ENCODE results near the gene SPTBN2.

Gene SPTBN2

GRCh38 chr11:66720899-66721470 is 8.0 kb downstream of the SPTBN2 start:
- no peaks in the 10 kb centered on the region for H3K9me3 Mint-ChIP-seq
- no peak overlapping the region for H3K4me3 Mint-ChIP-seq
- H3K36me3 Mint-ChIP-seq (ENCODE audit: insufficient read depth) = no peaks in the 10 kb centered on the region
- H3K4me1 Mint-ChIP-seq = no peaks in the 10 kb centered on the region
- ATAC-seq (replicated peaks; ENCODE audit: extremely low read depth, poor library complexity, severe bottlenecking) (no peak), DNase-seq (ENCODE audit: low spot score in 2 of 2) (no peak)
- H3K27ac Mint-ChIP-seq (ENCODE audit: low read depth) = no peak overlapping the region
- H3K27me3 Mint-ChIP-seq = peaks cover 66% of the 10 kb centered on the region

DNA sequence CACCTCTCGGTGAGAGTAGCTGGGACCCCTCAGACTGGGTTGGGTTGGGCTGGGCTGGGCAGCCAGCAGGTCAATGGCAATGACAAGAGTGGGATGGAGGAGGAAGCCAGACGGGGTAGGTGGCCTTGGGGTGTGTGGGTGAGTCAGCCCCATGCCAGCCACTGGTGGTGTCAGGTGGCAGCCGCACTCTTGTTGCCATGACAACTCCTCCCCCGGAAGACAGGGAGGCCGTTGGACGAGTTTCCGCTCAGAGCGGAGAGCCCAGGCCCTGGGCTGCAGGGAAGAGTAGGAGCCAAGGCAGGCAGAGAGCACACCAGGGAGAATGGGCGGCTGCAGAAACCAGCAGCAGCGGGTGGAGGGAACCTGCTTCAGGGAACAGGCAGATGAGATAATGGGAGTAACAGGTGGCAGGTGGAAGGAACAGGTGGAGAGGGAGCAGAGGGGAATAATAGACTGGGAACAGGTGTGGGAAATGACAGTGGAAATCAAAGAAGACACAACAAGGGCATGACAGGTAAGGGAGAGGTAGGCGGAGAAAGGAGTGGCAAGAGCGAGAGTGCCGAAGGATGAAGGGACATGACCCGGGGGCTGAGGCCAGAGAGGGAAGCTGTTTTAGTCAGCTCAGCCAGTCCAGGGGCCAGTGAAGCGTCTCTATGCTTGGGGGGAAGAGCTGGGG is 8.7 kb downstream of the SPTBN2 start:
- Mint-ChIP-seq H3K36me3 (ENCODE audit: insufficient read depth) (no peaks in the 10 kb centered on the region), H3K9me3 (no peaks in the 10 kb centered on the region), H3K27me3 (peaks cover 66% of the 10 kb centered on the region), H3K4me1 (no peaks in the 10 kb centered on the region), H3K27ac (ENCODE audit: low read depth) (no peak overlapping the region), H3K4me3 (no peak overlapping the region)
- ATAC-seq (replicated peaks; ENCODE audit: extremely low read depth, poor library complexity, severe bottlenecking) (no peak), DNase-seq (ENCODE audit: low spot score in 2 of 2) (no peak)

DNA sequence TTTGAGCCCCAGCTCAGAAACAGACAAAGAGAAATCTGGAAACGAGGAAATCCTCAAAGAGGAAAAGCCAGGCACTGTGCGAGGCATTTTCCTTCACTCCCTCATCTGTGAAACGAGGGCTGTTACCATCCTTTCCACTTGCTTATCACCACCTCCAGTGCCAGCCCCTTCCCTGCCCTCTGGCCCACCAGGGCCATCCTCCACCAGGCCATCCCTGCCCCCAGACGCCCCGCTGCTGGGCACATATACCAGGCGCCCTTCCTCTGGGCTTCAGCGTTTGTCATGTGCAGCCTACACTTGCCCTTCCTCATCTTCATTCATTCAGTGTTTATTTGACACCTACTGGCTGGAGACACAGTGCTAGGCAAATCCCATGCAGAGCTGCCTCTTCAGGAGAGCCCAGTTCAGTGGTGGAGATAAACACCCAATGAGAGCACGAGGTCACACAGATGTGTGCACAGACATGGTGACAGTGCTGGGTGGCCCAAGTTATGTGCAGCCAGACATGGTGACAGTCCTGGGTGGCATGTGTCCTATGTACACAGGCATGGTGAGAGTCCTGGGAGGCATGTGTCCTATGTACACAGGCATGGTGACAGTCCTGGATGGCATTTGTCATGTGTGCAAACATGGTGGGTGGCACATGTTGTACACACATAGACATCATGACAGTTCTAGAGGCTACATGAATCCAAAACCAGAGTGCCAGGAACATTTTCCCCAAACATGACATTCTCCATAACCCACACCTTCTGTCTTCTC is 9.7 kb downstream of the SPTBN2 start:
- DNase-seq (ENCODE audit: low spot score in 2 of 2) (no peak), ATAC-seq (replicated peaks; ENCODE audit: extremely low read depth, poor library complexity, severe bottlenecking) (no peak)
- Mint-ChIP-seq H3K36me3 (ENCODE audit: insufficient read depth) (peaks cover 2% of the 10 kb centered on the region), H3K4me3 (no peak overlapping the region), H3K4me1 (no peaks in the 10 kb centered on the region), H3K27me3 (peaks cover 69% of the 10 kb centered on the region), H3K9me3 (no peaks in the 10 kb centered on the region), H3K27ac (ENCODE audit: low read depth) (no peak overlapping the region)

- ATAC-seq (replicated peaks; ENCODE audit: extremely low read depth, poor library complexity, severe bottlenecking) (no peak), DNase-seq (ENCODE audit: low spot score in 2 of 2) (no peak)
- Mint-ChIP-seq H3K9me3 (no peaks in the 10 kb centered on the region), H3K27me3 (peaks cover 78% of the 10 kb centered on the region), H3K4me3 (no peak overlapping the region), H3K36me3 (ENCODE audit: insufficient read depth) (peaks cover 2% of the 10 kb centered on the region), H3K27ac (ENCODE audit: low read depth) (no peak overlapping the region), H3K4me1 (no peaks in the 10 kb centered on the region)
Measured at GRCh38 chr11:66718320-66718971, 10.6 kb downstream of the SPTBN2 start.

GRCh38 chr11:66717925-66718319 is 11.1 kb downstream of the SPTBN2 start:
- Mint-ChIP-seq H3K27me3 (peaks cover 83% of the 10 kb centered on the region), H3K4me1 (no peaks in the 10 kb centered on the region), H3K4me3 (no peak overlapping the region)

DNA sequence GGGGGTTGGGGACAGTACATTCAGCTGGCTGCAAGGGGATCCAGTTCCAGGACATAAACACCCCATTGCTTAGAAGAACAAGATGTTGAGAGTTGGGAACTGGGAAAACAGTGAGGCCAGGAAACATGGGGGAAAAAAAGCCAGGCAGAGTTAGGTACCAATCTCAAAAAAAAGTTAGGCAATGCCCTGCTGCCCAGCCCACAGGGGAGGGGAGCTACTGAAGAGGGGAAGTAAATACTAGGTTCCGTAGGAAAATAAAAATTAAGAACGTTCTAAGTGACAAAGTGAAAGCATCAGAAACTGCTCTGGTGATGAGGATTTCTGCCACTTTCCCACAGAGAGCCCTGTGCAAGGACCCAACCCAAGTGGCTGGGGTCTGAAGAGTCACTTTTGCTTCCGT is 12.0 kb downstream of the SPTBN2 start:
- Mint-ChIP-seq H3K4me3 (no peak overlapping the region), H3K4me1 (no peaks in the 10 kb centered on the region), H3K36me3 (ENCODE audit: insufficient read depth) (peaks cover 2% of the 10 kb centered on the region), H3K27me3 (peaks cover 83% of the 10 kb centered on the region), H3K9me3 (no peaks in the 10 kb centered on the region), H3K27ac (ENCODE audit: low read depth) (no peak overlapping the region)
- ATAC-seq (replicated peaks; ENCODE audit: extremely low read depth, poor library complexity, severe bottlenecking) = no peak
- DNase-seq (ENCODE audit: low spot score in 2 of 2) = no peak

More at GRCh38 chr11:66717925-66718319, 11.1 kb downstream of the SPTBN2 start:
- no peak overlapping the region for H3K27ac Mint-ChIP-seq (ENCODE audit: low read depth)
- no peaks in the 10 kb centered on the region for H3K9me3 Mint-ChIP-seq
- DNase-seq (ENCODE audit: low spot score in 2 of 2) (no peak), ATAC-seq (replicated peaks; ENCODE audit: extremely low read depth, poor library complexity, severe bottlenecking) (no peak)
- peaks cover 2% of the 10 kb centered on the region for H3K36me3 Mint-ChIP-seq (ENCODE audit: insufficient read depth)

DNA sequence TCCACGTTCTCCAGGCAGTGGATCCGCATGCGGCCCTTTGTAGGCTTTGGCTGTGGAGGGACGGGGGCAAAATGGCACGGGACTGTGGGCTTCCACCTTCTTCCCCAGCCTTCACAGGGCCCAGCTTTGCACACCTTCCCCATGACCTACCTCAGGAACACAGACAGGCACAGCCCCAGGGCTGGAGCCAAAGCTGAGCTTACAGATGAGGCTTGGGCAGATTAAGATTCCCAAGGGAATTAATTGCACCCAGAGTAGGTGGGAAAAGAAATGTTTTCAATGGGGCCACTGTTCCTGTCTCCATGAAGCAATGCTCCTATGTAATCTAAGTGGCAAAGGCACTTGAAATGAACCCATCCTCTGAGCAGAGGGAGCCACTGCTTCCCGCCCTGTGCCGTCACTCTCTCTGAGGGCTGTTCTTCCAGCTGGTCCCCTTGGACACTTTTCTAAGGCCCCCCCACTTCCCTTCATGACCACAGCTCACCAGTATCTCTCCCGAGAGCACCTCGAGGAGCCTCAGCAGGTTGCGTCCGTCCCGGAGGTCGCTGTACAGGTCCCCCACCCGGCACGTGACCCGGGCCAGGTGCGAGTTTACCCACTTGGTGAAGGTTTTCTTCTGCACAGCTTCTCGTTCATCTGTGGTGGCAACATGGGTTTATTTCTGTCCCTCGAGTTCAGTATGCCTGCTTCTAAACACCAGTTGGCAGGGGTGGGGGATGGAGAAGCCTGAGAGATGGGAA is 13.5 kb downstream of the SPTBN2 start:
- no peaks in the 10 kb centered on the region for H3K9me3 Mint-ChIP-seq
- peaks cover 2% of the 10 kb centered on the region for H3K36me3 Mint-ChIP-seq (ENCODE audit: insufficient read depth)
- H3K27me3 Mint-ChIP-seq = peaks cover 83% of the 10 kb centered on the region
- DNase-seq (ENCODE audit: low spot score in 2 of 2) (no peak), ATAC-seq (replicated peaks; ENCODE audit: extremely low read depth, poor library complexity, severe bottlenecking) (no peak)
- H3K4me1 Mint-ChIP-seq = no peaks in the 10 kb centered on the region
- no peak overlapping the region for H3K27ac Mint-ChIP-seq (ENCODE audit: low read depth)
- no peak overlapping the region for H3K4me3 Mint-ChIP-seq

GRCh38 chr11:66713746-66714480 is 15.1 kb downstream of the SPTBN2 start:
- H3K27ac Mint-ChIP-seq (ENCODE audit: low read depth) = no peak overlapping the region
- H3K4me1 Mint-ChIP-seq = no peaks in the 10 kb centered on the region
- H3K9me3 Mint-ChIP-seq = no peaks in the 10 kb centered on the region
- DNase-seq (ENCODE audit: low spot score in 2 of 2) (no peak), ATAC-seq (replicated peaks; ENCODE audit: extremely low read depth, poor library complexity, severe bottlenecking) (no peak)
- H3K4me3 Mint-ChIP-seq = no peak overlapping the region
- peaks cover 2% of the 10 kb centered on the region for H3K36me3 Mint-ChIP-seq (ENCODE audit: insufficient read depth)
- H3K27me3 Mint-ChIP-seq = peaks cover 67% of the 10 kb centered on the region

DNA sequence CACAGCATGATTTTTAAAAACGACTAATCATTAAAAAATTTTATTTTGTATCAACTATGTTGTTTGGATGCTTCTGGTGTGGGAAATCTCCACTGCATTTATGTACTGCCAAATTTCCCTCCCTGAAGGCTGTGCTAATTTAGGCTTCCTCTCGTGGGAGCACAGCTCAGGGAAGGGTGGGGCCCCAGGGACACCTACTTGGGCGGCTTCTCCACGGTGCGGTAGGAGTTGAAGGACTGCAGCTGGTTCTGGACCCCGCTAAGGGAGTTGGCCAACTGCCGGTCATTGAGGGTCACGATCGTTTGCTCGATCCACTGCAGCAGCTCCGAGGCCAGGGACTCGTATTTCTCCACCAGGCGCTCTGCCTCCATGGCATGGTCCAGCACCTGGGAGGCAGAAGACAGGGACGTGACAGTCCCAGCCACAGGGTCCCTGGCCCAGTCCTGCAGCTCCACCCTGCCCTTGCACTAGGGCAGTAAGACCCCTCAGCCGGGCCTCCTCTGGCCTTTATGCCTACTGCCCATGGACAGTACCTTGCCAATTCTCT is 18.6 kb downstream of the SPTBN2 start:
- no peak for ATAC-seq (replicated peaks; ENCODE audit: extremely low read depth, poor library complexity, severe bottlenecking)
- Mint-ChIP-seq H3K9me3 (no peaks in the 10 kb centered on the region), H3K4me3 (no peak overlapping the region), H3K4me1 (no peaks in the 10 kb centered on the region), H3K27me3 (peaks cover 34% of the 10 kb centered on the region), H3K36me3 (ENCODE audit: insufficient read depth) (peaks cover 2% of the 10 kb centered on the region), H3K27ac (ENCODE audit: low read depth) (no peak overlapping the region)
- DNase-seq (ENCODE audit: low spot score in 2 of 2) = no peak

- no peaks in the 10 kb centered on the region for H3K9me3 Mint-ChIP-seq
- ATAC-seq (replicated peaks; ENCODE audit: extremely low read depth, poor library complexity, severe bottlenecking) = no peak
- no peaks in the 10 kb centered on the region for H3K36me3 Mint-ChIP-seq (ENCODE audit: insufficient read depth)
Measured at GRCh38 chr11:66708701-66709100, 20.3 kb downstream of the SPTBN2 start.

DNA sequence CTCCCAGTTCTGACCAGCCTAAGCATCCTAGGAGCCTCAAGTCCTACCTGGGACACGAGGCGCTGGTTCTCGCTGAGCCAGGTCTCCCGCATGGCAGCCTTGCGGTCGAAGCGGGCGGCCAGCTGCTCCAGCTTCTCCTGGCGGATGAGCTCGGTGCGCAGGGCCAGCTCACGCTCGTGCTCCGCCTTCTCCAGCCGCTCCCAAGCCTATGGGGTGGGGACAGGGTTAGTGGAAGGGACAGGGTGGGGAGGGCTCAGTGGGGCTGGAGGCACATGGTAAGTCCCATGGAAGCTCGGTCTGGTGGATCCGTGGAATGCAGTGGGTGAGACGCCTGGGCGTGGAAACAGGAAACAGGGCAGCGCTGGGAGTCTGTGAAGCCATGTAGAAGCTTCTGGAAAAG is 20.9 kb downstream of the SPTBN2 start:
- no peak overlapping the region for H3K4me3 Mint-ChIP-seq
- H3K9me3 Mint-ChIP-seq = no peaks in the 10 kb centered on the region
- H3K4me1 Mint-ChIP-seq = no peaks in the 10 kb centered on the region
- no peak for DNase-seq (ENCODE audit: low spot score in 2 of 2)
- no peak for ATAC-seq (replicated peaks; ENCODE audit: extremely low read depth, poor library complexity, severe bottlenecking)
- peaks cover 11% of the 10 kb centered on the region for H3K27me3 Mint-ChIP-seq
- no peak overlapping the region for H3K27ac Mint-ChIP-seq (ENCODE audit: low read depth)
- H3K36me3 Mint-ChIP-seq (ENCODE audit: insufficient read depth) = no peaks in the 10 kb centered on the region

More at GRCh38 chr11:66708701-66709100, 20.3 kb downstream of the SPTBN2 start:
- DNase-seq (ENCODE audit: low spot score in 2 of 2) = no peak
- Mint-ChIP-seq H3K4me3 (no peak overlapping the region), H3K27ac (ENCODE audit: low read depth) (no peak overlapping the region), H3K4me1 (no peaks in the 10 kb centered on the region), H3K27me3 (peaks cover 17% of the 10 kb centered on the region)

All from central memory CD8-positive, alpha-beta T cell (primary cell).